Putamen (tissue), 1 donor: ENCODE data around the gene PHF19.

Experiments
- DNase-seq: peaks from one replicate; pipeline ENCODE4 v3.0.0-alpha.2; 2016; ENCODE audit warnings: low spot score

Gene PHF19

GRCh38 chr9:120873512-120873911 is 3.5 kb downstream of the PHF19 start:
- DNase-seq = no peak

DNA sequence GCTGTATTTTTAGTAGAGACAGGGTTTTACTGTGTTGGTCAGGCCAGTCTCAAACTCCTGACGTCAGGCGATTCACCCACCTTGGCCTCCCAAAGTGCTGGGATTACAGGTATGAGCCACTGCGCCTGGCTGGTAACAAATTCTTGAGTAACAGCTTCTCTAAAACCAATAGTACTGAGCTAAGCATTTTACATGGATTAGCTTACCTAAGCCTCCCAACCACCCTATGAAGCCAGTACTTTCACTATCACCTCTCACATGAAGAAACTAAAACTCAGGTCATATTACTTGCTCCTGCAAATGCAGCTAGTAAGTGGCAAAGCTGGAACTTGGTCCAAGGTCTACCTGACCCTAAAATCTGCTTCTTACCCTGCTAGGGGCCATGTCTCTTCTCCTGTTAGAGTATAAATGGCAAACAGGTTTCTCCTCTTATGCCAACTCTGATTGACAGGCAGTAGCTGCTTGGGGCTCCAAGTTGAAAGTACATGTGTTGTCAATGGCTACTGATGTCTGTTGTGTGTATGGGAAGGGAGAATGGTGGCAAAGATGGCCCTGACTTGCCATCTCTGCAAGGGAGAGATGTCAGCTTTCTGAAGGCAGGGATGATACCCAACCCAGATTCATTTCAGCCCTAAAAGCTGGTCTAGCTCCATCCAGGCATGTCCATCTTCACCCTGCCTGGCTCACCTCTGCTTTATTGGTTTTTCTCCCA is 4.0 kb downstream of the PHF19 start:
- no peak for DNase-seq

DNA sequence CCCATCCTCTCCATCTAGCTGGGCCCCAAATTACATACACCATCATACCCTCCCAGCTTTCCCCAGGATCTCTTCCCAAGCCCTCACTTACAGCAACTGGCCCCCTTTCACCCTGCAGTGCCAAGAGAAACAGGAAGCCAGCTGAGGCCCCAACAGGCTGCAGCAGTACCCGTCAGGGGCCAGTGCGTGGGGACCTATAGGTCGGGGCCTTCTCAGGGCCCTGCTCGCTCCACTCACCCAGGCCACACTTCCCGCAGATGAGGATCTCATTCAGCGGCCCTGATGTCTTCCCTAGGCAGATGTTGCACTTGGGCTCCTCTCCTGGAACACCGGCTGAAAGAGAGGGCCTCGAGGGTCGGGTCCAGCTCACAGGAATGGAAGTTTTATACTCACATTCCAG is 6.8 kb downstream of the PHF19 start:
- DNase-seq = no peak

DNA sequence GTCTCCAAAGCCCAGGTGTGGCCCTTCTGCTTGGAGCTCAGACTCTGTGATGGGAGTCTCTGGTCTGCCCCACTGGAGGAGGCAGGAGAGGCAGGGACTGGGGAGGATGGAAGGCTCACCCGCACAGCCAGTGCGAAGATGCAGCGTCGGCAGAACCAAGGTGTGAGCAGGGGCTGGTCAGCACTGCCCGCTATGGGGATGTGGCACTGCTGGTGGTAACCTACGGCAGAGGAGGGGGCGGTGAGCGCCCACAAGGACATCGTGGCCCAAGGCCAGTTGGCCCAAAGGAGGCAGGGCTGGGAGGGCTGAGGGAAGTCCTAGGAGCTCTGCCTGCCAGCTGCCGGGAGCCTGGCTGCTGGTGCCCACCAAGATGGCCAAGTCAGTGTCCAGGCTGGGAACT is 7.3 kb downstream of the PHF19 start:
- no peak for DNase-seq

GRCh38 chr9:120869360-120869687 is 7.7 kb downstream of the PHF19 start:
- no peak for DNase-seq

DNA sequence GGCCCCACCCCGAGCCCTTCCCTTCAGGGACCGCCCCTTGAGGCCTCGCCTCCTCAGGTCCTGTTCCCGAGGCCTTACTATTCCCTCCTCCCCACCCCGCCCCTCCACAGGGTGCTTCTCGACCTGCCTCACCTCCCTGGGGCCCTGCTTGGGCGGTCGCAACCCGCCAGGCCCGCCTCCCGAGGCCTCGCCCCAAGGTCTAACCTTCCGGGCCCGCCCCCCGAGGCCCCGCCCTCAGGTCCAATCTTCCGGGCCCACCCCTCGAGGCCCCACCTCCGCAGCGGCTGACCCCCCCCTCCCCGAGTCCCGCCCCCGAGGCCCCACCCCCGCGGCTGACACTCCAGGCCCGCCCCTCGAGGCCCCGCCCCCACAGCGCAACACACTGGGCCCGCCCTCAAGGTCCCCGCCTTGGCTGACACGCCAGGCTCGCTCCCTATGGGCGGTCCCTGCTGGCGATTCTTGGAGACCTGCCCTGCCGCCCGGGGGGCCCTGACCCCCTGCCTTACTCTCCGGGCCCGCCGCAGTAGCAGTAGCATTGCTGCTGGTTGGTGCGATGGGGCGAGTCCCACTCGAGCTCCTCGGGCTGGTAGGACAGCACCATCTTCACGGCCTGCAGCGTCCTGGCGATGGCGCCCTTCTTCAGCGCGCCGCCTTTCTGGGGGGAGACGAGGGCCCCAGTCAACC is 8.2 kb downstream of the PHF19 start:
- peak; percentile 90 for DNase-seq

DNA sequence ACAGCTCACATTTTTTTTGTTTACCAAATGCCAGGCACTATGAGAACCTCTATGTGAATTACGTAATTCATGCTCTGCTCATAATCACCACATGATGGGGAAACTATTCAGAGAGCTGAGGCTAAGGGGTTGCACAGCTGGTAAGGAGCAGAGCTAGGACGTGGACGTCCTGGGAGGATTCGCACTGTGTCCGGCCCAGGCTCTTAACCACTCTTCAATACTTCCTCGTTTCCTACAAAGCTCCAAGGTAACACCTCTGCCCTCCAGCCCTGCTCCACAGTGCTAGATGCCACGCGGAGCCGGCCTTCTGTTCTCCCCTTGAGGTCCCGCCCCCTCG is 8.7 kb downstream of the PHF19 start:
- no peak for DNase-seq

DNA sequence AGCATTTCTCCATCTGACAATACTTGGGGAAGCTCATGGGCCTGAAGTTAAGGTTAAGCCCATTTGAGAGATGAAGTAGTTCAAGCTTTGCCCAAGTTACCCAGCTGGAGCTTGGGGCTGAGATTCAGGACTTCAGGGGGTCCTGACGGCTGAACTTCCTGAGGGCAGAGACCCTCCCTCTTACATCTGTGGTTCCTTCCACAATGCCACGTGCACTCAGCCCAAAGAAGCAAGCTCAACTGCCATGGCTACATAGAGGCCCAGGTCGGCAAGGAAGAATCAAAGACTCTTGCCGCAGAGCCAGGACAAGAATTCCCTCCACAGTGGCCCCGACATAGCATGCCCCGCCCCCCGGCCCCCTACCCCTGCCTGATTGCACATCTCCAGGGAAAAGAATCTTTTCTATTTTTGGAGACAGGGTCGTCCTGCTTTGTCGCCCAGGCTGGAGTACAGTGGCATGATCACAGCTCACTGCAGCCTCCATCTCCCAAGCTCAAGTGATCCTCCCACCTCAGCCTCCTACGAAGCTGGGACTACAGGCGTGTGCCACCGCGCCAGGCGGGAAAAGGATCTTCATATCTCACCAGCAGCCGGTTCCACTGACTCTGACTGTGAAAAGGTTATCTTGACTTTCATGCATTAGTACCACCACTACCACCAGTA is 9.2 kb downstream of the PHF19 start:
- DNase-seq = no peak

- no peak for DNase-seq
Measured at GRCh38 chr9:120866651-120867050, 10.3 kb downstream of the PHF19 start.

GRCh38 chr9:120865809-120866208 is 11.2 kb downstream of the PHF19 start:
- no peak for DNase-seq

DNA sequence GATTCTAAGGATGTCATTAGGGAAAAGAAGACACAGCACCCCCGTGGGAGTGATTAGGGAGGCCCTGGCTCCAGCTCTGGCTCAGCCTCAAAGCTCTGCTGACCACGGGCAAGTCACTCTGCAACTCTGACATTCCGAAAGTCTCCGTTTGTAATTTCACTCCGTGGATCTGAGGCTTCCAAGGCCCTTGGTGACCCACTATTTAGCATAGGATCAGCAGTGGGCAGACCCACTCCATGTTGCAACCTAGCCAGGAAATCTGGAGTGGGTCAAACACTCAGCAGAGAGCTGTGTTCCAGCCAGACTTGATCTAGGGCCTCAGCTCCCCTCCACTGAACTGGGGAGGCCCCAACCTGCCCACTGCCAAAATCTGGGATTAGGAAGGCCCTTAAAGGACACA is 11.8 kb downstream of the PHF19 start:
- DNase-seq = no peak

DNA sequence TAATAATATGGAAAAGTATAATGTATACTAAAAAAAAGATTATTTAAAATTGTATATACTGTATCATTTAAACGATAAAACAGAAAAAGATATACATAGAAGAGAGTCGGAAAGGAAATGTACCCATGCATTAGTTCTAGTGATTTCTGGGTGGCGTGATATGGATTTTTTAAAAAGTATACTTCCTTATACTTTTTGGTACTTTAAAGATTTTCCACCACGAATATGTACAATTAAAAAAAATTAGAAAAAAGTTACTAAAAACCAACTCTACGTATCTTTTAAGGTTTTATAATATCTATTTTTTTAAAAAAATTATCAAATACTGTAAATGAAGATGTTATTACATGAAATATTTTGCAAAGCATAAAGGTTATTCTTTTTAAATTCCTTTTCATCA is 12.3 kb downstream of the PHF19 start:
- no peak for DNase-seq

DNA sequence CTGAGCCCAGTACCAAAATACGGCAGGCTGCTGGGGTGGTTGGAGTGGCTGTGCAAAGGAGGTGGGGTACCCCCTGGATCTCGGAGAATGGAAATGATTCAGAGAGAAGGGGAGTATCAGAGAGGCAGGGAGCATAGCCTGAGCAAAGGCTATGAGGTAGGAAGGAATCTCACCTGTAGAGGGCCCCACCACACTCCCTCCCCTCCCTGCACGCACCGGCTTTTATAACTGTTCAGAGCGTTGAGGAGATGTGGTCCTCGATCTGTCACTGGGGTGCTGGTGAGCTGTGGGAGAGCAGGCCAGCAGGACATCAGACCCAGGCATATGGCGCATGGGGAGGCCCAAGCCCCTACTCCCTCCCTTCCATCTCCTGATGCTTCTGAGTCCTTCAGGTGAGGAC is 13.2 kb downstream of the PHF19 start:
- DNase-seq = no peak

GRCh38 chr9:120862452-120862851 is 14.5 kb downstream of the PHF19 start:
- no peak for DNase-seq

GRCh38 chr9:120861935-120862334 is 15.1 kb downstream of the PHF19 start:
- DNase-seq = no peak

GRCh38 chr9:120860083-120860482 is 16.9 kb downstream of the PHF19 start:
- DNase-seq = no peak

- no peak for DNase-seq
Measured at GRCh38 chr9:120859361-120859760, 17.6 kb downstream of the PHF19 start.

GRCh38 chr9:120857902-120858301 is 19.1 kb downstream of the PHF19 start:
- DNase-seq = no peak

GRCh38 chr9:120857481-120857880 is 19.5 kb downstream of the PHF19 start:
- no peak for DNase-seq

DNA sequence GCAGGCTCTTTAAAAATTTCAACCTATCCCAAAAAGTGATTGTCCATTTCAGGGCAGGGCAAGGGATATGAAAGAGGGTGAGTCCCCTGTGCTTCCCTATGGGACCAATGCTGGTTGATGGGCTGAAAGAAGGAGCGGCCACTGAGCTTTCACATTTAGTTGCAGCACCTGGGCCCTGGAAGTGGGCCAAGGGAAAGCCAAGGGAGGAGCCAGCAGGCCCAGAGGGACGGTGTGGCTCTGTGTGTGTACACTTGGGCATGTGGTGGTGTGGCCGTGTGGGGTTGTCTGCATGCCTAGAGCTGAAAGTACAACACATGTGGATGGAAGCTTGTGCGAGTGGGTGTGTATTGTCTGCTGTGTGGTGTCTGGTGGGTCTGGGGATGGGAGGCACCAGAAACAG is 20.3 kb downstream of the PHF19 start:
- DNase-seq = no peak

DNA sequence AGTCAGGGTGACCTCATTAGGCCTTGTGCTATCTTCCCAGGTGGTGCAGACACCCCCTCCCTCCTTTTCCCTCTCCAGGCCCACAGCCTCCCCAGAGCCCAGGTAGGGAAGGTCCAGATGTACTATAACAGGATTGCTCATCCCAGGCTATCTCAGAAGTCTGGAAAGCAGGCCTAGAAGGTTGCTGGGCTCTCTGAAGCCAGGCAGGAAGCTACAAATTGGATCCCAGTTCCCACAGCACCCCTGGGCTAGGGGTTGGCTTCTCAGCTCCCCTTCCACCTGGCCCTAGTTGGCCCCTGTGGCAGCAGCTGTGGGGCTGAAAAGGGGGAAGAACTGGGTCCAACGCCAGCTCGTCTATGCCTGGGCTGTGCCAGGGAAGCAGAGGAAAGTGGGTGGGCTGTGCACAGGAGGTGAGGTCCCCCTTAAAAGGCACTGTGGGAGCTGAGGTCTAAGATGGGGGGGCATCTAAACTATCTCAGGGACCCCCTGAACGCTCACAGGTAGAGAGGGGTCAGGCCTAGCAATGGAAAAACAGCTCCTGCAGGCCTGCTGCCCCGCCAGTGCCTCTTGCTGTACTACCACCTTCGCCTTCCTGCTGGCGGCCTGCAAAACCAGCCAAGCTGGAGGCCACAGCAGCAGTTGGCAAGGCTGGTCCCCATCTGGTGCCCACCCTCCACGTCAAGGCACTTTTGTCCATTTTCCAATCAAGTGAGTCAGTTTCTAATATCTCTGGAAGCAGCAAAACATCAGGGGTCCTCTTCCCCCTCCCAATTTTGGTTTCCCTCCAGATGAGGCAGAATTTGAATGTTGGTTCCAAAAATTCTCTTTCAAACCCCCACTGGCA is 20.9 kb downstream of the PHF19 start:
- no peak for DNase-seq

DNA sequence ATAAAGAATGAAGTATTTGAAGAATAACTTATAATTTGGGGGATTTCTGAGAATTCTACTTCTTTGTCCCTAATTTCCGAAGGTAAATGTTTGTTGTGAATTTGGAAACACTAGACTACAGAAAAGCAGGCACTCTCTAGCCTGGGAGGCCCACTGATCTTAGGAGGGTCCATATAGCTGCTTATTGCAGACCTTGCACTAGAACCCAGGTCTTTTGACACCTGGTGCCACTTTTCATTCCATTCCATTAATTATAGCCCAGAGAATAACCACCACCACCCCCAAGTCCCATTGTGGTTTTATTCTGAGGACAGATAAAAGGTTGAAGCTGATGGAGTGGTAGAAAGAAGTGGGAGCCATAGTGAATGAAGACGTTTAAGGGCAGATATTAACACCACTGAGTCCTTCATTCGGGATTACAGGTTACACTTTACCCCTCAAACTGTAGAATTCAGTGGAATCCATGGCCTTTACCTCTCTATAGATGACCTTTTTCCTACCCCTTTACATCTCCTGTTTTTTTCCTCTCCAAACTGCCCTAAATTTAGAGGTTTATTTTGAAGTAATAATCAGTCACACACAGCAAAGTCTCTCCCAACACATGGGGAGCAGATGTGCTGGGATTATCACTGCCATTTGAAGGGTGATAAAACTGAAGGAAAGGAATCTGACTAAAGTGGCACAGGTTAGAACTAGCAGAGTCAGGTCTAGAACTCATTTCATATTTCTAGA is 22.2 kb downstream of the PHF19 start:
- no peak for DNase-seq
